IMR-90 (cell line): ENCODE measurements around the gene HIGD2B.

Experiments
- BHLHE40 ChIP-seq: fragments of 150-350 bp; IDR thresholded peaks from 2 replicates; pipeline ENCODE4 v1.6.1; 2016; ENCODE audit warnings: mild to moderate bottlenecking, low read depth, low read length
- CEBPB ChIP-seq: IDR thresholded peaks from 2 replicates; pipeline ENCODE4 v1.6.1; 2012; ENCODE audit warnings: low read depth, low read length, improper control_type of control experiment
- CHD1 ChIP-seq: IDR thresholded peaks from 2 replicates; pipeline ENCODE4 v1.6.1; 2012; ENCODE audit warnings: low read depth, low read length, improper control_type of control experiment
- CTCF ChIP-seq: conservative IDR thresholded peaks from 2 replicates; pipeline ENCODE4 v1.5.1; 2012; ENCODE audit warnings: mild to moderate bottlenecking, low read depth, low read length, improper control_type of control experiment
- FOS ChIP-seq: fragments of 150-350 bp; IDR thresholded peaks from 2 replicates; pipeline ENCODE4 v1.6.1; 2016; ENCODE audit warnings: low read depth, low read length
- MAFK ChIP-seq: IDR thresholded peaks from 2 replicates; pipeline ENCODE4 v1.6.1; 2012; ENCODE audit warnings: low read depth, low read length, improper control_type of control experiment
- MXI1 ChIP-seq: IDR thresholded peaks from 2 replicates; pipeline ENCODE4 v1.6.1; 2012; ENCODE audit warnings: low read depth, mild to moderate bottlenecking, low read length, moderate library complexity, borderline replicate concordance
- NFE2L2 ChIP-seq: fragments of 150-350 bp; IDR thresholded peaks from 2 replicates; pipeline ENCODE4 v1.6.1; 2016; ENCODE audit warnings: low read depth, mild to moderate bottlenecking, low read length
- POLR2A ChIP-seq: IDR thresholded peaks from 2 replicates; pipeline ENCODE4 v1.6.1; 2012; ENCODE audit warnings: mild to moderate bottlenecking, low read depth, low read length
- RAD21 ChIP-seq: IDR thresholded peaks from 2 replicates; pipeline ENCODE4 v1.6.1; 2012; ENCODE audit warnings: low read length, improper control_type of control experiment
- RCOR1 ChIP-seq: IDR thresholded peaks from 2 replicates; pipeline ENCODE4 v1.6.1; 2012; ENCODE audit warnings: mild to moderate bottlenecking, low read length, improper control_type of control experiment; ENCODE audit not compliant: insufficient replicate concordance
- RFX5 ChIP-seq: IDR thresholded peaks from 2 replicates; pipeline ENCODE4 v1.8.0; 2012; ENCODE audit warnings: low read depth, mild to moderate bottlenecking, low read length, moderate library complexity
- SMC3 ChIP-seq: fragments of 150-350 bp; IDR thresholded peaks from 2 replicates; pipeline ENCODE4 v1.6.1; 2016; ENCODE audit warnings: low read depth, mild to moderate bottlenecking, antibody characterized with exemption, low read length, moderate library complexity
- TF ChIP-seq, protein P1 (sequence below): fragments of 150-350 bp; IDR thresholded peaks from 2 replicates; pipeline ENCODE4 v1.6.1; 2016; ENCODE audit warnings: low read depth, mild to moderate bottlenecking, low read length, moderate library complexity, borderline replicate concordance

GRCh38 chr15:72735111-72735510 is 49.1 kb upstream of the HIGD2B start:
- TF ChIP-seq CTCF (no peak), RFX5 (no peak), BHLHE40 (no peak), MAFK (no peak), POLR2A (no peak), FOS (no peak), RCOR1 (no peak), SMC3 (no peak), MXI1 (no peak), CEBPB (no peak), CHD1 (no peak), NFE2L2 (no peak), RAD21 (no peak)
- TF ChIP-seq, protein P1, sequence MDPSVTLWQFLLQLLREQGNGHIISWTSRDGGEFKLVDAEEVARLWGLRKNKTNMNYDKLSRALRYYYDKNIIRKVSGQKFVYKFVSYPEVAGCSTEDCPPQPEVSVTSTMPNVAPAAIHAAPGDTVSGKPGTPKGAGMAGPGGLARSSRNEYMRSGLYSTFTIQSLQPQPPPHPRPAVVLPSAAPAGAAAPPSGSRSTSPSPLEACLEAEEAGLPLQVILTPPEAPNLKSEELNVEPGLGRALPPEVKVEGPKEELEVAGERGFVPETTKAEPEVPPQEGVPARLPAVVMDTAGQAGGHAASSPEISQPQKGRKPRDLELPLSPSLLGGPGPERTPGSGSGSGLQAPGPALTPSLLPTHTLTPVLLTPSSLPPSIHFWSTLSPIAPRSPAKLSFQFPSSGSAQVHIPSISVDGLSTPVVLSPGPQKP = no peak
